Hindlimb muscle (tissue), 1 donor: ENCODE measurements around the gene KLF6. TPM values are rescaled to one million over a fixed set of nuclear protein-coding genes. Genes with fewer than 3 reads are reported as not detected.

Experiments used
- DNase-seq: peaks from one replicate; pipeline ENCODE4 v3.0.0-alpha.2; 2013
- polyA plus RNA-seq: library from polyadenylated mRNA; unstranded; fragments of 120-200 nt; gene quantifications from one replicate; pipeline ENCODE4 v1.2.1, GENCODE V29; 2013; ENCODE audit not compliant: insufficient read length

Gene KLF6
- polyA plus RNA-seq, 1 donor: 110 TPM

- DNase-seq: no peak
Measured at GRCh38 chr10:3727268-3727667, 57.7 kb downstream of the KLF6 start.
